Panc1 (cell line): ENCODE data around the gene RARRES2. TPM values are rescaled to one million over a fixed set of nuclear protein-coding genes. Genes with fewer than 3 reads are reported as not detected.

Experiments
- ATAC-seq: fragments of 200-7000 bp; cut with Tn5 transposase; 2 replicates; pipeline ENCODE4 v1.9.1; 2020; ENCODE audit warnings: mild to moderate bottlenecking, moderate library complexity
- BruUV-seq: library from RNA; stranded (reverse); fragments of 400-500 nt; replicated peaks from 2 replicates; lab custom pipeline; 2021; lab: Mats Ljungman, UMichigan
- CTCF ChIA-PET: fragments of 300-600 bp; sonication (Branson Sonifier 250); formaldehyde crosslinking; loops from one replicate; lab custom pipeline; 2022; ENCODE audit warnings: antibody characterized with exemption; lab: Charles Lee
- POLR2A ChIA-PET: fragments of 300-600 bp; sonication (Branson Sonifier 250); formaldehyde crosslinking; loops from one replicate; lab custom pipeline; 2022; ENCODE audit warnings: antibody characterized with exemption; lab: Charles Lee
- DNase-seq: peaks from one replicate; pipeline ENCODE4 v3.0.0-alpha.2; 2010; ENCODE audit warnings: low read depth, low spot score
- H3K27ac ChIP-seq: 2 replicates; pipeline ENCODE4 v1.5.1; 2011; ENCODE audit warnings: mild to moderate bottlenecking, low read length, inconsistent platforms
- H3K27me3 ChIP-seq: fragments of 200-500 bp; sonication (Bioruptor generic); 2 replicates; pipeline ENCODE4 v1.6.0; 2014; ENCODE audit warnings: low read length, inconsistent platforms; ENCODE audit not compliant: control insufficient read depth, insufficient read depth
- H3K36me3 ChIP-seq: fragments of 200-500 bp; sonication (Bioruptor generic); 2 replicates; pipeline ENCODE4 v1.5.1; 2014; ENCODE audit warnings: inconsistent platforms, mild to moderate bottlenecking, low read length, moderate library complexity; ENCODE audit not compliant: control insufficient read depth, insufficient read depth
- H3K4me1 ChIP-seq: 2 replicates; pipeline ENCODE4 v1.5.1; 2011; ENCODE audit warnings: inconsistent platforms, mild to moderate bottlenecking, low read length, moderate library complexity; ENCODE audit not compliant: control insufficient read depth, insufficient read depth
- H3K4me3 ChIP-seq, 2 experiments: 2 replicates each; pipeline ENCODE4 v1.5.1; 2011 to 2012; ENCODE audit warnings: low read depth in 2 of 2, low read length in 2 of 2, mild to moderate bottlenecking in 2 of 2, inconsistent platforms in 1 of 2, moderate library complexity in 1 of 2
- H3K9me3 ChIP-seq: fragments of 200-500 bp; sonication (Bioruptor generic); 2 replicates; pipeline ENCODE4 v1.5.1; 2014; ENCODE audit warnings: low read depth, mild to moderate bottlenecking, inconsistent platforms, low read length, moderate library complexity; ENCODE audit not compliant: control insufficient read depth, insufficient read depth
- CTCF ChIP-seq: fragments of 450-650 bp; IDR thresholded peaks from 2 replicates; pipeline ENCODE4 v1.5.1; 2017; ENCODE audit warnings: mild to moderate bottlenecking
- POLR2AphosphoS5 ChIP-seq: IDR thresholded peaks from 2 replicates; pipeline ENCODE4 v1.6.1; 2012; ENCODE audit warnings: mild to moderate bottlenecking, low read depth, low read length, moderate library complexity
- SIN3A ChIP-seq: IDR thresholded peaks from 2 replicates; pipeline ENCODE4 v1.6.1; 2012; ENCODE audit warnings: low read depth, mild to moderate bottlenecking, low read length, moderate library complexity, borderline replicate concordance; ENCODE audit not compliant: insufficient read depth
- TCF7L2 ChIP-seq: IDR thresholded peaks from 2 replicates; pipeline ENCODE4 v1.6.1; 2011; ENCODE audit warnings: mild to moderate bottlenecking, low read depth, low read length, inconsistent platforms
- in situ Hi-C: cut with HindIII; loops from 2 replicates; pipeline ENCODE4 v1.10.0; 2016; ENCODE audit warnings: low sequenced_read_pairs, low pct_unique_long_range_greater_than_20kb
- intact Hi-C: fragments of 100-400 bp; cut with micrococcal nuclease; formaldehyde crosslinking; loops from one replicate; pipeline ENCODE4 v1.10.0; 2022; ENCODE audit not compliant: unreplicated experiment
- total RNA-seq: library from RNA; stranded (reverse); gene quantifications from one replicate; pipeline ENCODE4 v1.2.1, GENCODE V29; 2021; ENCODE audit not compliant: unreplicated experiment
- TF ChIP-seq, protein P1 (sequence below), 2 experiments: IDR thresholded peaks; 2 replicates each; pipeline ENCODE4 v1.6.1; 2011 to 2012; ENCODE audit warnings: low read depth in 2 of 2, control low read depth in 1 of 2, low read length in 1 of 2, mild to moderate bottlenecking in 1 of 2, moderate library complexity in 1 of 2; ENCODE audit not compliant: insufficient read depth in 1 of 2

RARRES2 gene
- total RNA-seq, 1 experiment from 2014 or later: 1.1 TPM

DNA sequence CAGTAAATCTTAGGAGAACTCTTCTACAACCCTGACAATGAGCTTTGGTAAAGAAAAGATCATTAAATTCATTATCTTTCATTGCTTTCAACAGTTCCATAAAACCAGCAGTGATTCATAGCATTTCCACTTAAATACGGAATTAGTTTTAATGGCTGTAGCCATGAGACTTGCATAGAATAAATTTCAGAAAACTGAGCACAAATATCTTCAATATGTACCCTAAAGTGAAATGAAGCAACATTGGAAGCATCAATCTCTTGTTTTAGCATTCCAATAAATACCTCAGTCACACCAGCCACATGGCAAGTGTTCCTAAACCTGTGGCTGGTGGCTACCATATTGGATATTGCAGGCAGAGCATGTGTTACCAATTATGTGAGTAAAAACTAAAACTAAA is 3.6 kb upstream of the RARRES2 start:
- TF ChIP-seq CTCF (no peak), TCF7L2 (no peak), POLR2AphosphoS5 (no peak), SIN3A (no peak)
- TF ChIP-seq, protein P1, sequence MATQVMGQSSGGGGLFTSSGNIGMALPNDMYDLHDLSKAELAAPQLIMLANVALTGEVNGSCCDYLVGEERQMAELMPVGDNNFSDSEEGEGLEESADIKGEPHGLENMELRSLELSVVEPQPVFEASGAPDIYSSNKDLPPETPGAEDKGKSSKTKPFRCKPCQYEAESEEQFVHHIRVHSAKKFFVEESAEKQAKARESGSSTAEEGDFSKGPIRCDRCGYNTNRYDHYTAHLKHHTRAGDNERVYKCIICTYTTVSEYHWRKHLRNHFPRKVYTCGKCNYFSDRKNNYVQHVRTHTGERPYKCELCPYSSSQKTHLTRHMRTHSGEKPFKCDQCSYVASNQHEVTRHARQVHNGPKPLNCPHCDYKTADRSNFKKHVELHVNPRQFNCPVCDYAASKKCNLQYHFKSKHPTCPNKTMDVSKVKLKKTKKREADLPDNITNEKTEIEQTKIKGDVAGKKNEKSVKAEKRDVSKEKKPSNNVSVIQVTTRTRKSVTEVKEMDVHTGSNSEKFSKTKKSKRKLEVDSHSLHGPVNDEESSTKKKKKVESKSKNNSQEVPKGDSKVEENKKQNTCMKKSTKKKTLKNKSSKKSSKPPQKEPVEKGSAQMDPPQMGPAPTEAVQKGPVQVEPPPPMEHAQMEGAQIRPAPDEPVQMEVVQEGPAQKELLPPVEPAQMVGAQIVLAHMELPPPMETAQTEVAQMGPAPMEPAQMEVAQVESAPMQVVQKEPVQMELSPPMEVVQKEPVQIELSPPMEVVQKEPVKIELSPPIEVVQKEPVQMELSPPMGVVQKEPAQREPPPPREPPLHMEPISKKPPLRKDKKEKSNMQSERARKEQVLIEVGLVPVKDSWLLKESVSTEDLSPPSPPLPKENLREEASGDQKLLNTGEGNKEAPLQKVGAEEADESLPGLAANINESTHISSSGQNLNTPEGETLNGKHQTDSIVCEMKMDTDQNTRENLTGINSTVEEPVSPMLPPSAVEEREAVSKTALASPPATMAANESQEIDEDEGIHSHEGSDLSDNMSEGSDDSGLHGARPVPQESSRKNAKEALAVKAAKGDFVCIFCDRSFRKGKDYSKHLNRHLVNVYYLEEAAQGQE (IDR thresholded peaks at IDR 0.05; ENCODE audit: insufficient read depth in 1 of 2, low read depth in 2 of 2, low read length in 1 of 2): no peak
- no TSS peak for BruUV-seq
- Histone ChIP-seq H3K9me3 (peaks cover 11% of the 10 kb centered on the region; the same call in 1 of the 2 replicates), H3K27me3 (no peaks in the 10 kb centered on the region), H3K27ac (no peak overlapping the region), H3K4me1 (no peaks in the 10 kb centered on the region), H3K36me3 (no peaks in the 10 kb centered on the region), H3K4me3 (no peak overlapping the region)
- DNase-seq: no peak
- POLR2A ChIA-PET: no interaction called here
- CTCF ChIA-PET: no interaction called here
- ATAC-seq: no peak
- in situ Hi-C loops (no loop called here), intact Hi-C loops (no loop called here)

GRCh38 chr7:150344299-150344698 is 2.9 kb upstream of the RARRES2 start:
- ATAC-seq (no peak), DNase-seq (no peak)
- Histone ChIP-seq H3K4me3 (no peak overlapping the region), H3K9me3 (peaks cover 11% of the 10 kb centered on the region; the same call in 1 of the 2 replicates), H3K36me3 (no peaks in the 10 kb centered on the region), H3K27me3 (no peaks in the 10 kb centered on the region), H3K27ac (no peak overlapping the region), H3K4me1 (peaks cover 3% of the 10 kb centered on the region; the same call in 1 of the 2 replicates)
- no TSS peak for BruUV-seq
- intact Hi-C loops: no loop called here
- in situ Hi-C loops: no loop called here
- ChIA-PET CTCF (no interaction called here), POLR2A (no interaction called here)
- TF ChIP-seq POLR2AphosphoS5: no peak
- TF ChIP-seq CTCF: no peak
- no peak for TF ChIP-seq TCF7L2
- TF ChIP-seq, protein P1 (IDR thresholded peaks at IDR 0.05; ENCODE audit: insufficient read depth in 1 of 2, low read depth in 2 of 2, low read length in 1 of 2): no peak
- no peak for TF ChIP-seq SIN3A
